CD4-positive, alpha-beta memory T cell (primary cell): ENCODE measurements around the gene SVOP. TPM values are rescaled to one million over a fixed set of nuclear protein-coding genes. Genes with fewer than 3 reads are reported as not detected.
"Not testable (repeated sequence)": the region's sequence is repeated elsewhere in the genome, so short reads cannot be mapped to it uniquely, and the experiment has no call there.

Experiments
- CTCF ChIA-PET: fragments of 350-600 bp; sonication (Branson Sonifier 250); formaldehyde crosslinking; loops from one replicate; lab custom pipeline; 2021; ENCODE audit warnings: inconsistent platforms; ENCODE audit not compliant: partially characterized antibody; lab: Charles Lee
- POLR2A ChIA-PET: fragments of 350-600 bp; sonication (Branson Sonifier 250); formaldehyde crosslinking; loops from one replicate; lab custom pipeline; 2021; ENCODE audit not compliant: partially characterized antibody; lab: Charles Lee
- DNase-seq, 5 donors: peaks; one replicate each; pipeline versions ENCODE4 v3.0.0 to v3.0.0-alpha.2; 2020 to 2022; ENCODE audit warnings: mixed read lengths in 1 of 5
- H3K27ac ChIP-seq: one replicate; pipeline ENCODE4 v1.7.0; 2013; ENCODE audit warnings: low read depth, low read length
- H3K27me3 ChIP-seq: 2 replicates; pipeline ENCODE4 v1.7.0; 2013; ENCODE audit warnings: mild to moderate bottlenecking, low read length, moderate library complexity; ENCODE audit not compliant: insufficient read depth
- H3K36me3 ChIP-seq: 2 replicates; pipeline ENCODE4 v1.7.0; 2013; ENCODE audit warnings: mild to moderate bottlenecking, low read length, moderate library complexity; ENCODE audit not compliant: insufficient read depth
- H3K4me1 ChIP-seq: 2 replicates; pipeline ENCODE4 v1.7.0; 2013; ENCODE audit warnings: mild to moderate bottlenecking, low read length, moderate library complexity; ENCODE audit not compliant: insufficient read depth
- H3K4me3 ChIP-seq, 2 donors: one replicate each; pipeline ENCODE4 v1.7.0; 2013; ENCODE audit warnings: low read length in 2 of 2, mild to moderate bottlenecking in 1 of 2
- H3K9me3 ChIP-seq, 2 donors: one replicate each; pipeline ENCODE4 v1.7.0; 2013; ENCODE audit warnings: low read length in 2 of 2, control low read depth in 1 of 2; ENCODE audit not compliant: control insufficient read depth in 1 of 2
- H3K27ac Mint-ChIP-seq, 7 donors: one replicate each; pipeline ENCODE4 v1.8.0; 2020 to 2021; ENCODE audit warnings: mixed read lengths in 7 of 7, mild to moderate bottlenecking in 6 of 7, inconsistent platforms in 3 of 7, moderate library complexity in 3 of 7
- H3K27me3 Mint-ChIP-seq, 2 donors: one replicate each; pipeline ENCODE4 v1.8.0; 2020 to 2021; ENCODE audit warnings: mixed read lengths in 2 of 2
- H3K36me3 Mint-ChIP-seq, 2 donors: one replicate each; pipeline ENCODE4 v1.8.0; 2020 to 2021; ENCODE audit warnings: mixed read lengths in 2 of 2, inconsistent platforms in 1 of 2, mild to moderate bottlenecking in 1 of 2
- H3K4me1 Mint-ChIP-seq, 4 donors: one replicate each; pipeline ENCODE4 v1.8.0; 2020 to 2021; ENCODE audit warnings: mixed read lengths in 4 of 4, mild to moderate bottlenecking in 1 of 4
- H3K4me3 Mint-ChIP-seq, 8 donors: one replicate each; pipeline ENCODE4 v1.8.0; 2020 to 2021; ENCODE audit warnings: mixed read lengths in 8 of 8, mild to moderate bottlenecking in 7 of 8, moderate library complexity in 6 of 8, inconsistent platforms in 3 of 8
- H3K9me3 Mint-ChIP-seq, 8 donors: one replicate each; pipeline ENCODE4 v1.8.0; 2020 to 2021; ENCODE audit warnings: mixed read lengths in 8 of 8, mild to moderate bottlenecking in 5 of 8, inconsistent platforms in 3 of 8, moderate library complexity in 1 of 8
- intact Hi-C: fragments of 100-400 bp; cut with micrococcal nuclease; formaldehyde crosslinking; loops from one replicate; pipeline ENCODE4 v1.15.1; 2023
- polyA plus RNA-seq, 2 donors: library from polyadenylated mRNA; unstranded; fragments of 300-500 nt; fragmentation: Illumina TruSeq; gene quantifications; one replicate each; pipeline ENCODE4 v1.2.3, GENCODE V29; 2021
- total RNA-seq, 2 experiments: library from RNA; stranded (reverse); gene quantifications; one replicate each; pipeline ENCODE4 v1.2.3, GENCODE V29; 2021

SVOP gene
- total and polyA plus RNA-seq, 4 experiments from 2014 or later = not detected

DNA sequence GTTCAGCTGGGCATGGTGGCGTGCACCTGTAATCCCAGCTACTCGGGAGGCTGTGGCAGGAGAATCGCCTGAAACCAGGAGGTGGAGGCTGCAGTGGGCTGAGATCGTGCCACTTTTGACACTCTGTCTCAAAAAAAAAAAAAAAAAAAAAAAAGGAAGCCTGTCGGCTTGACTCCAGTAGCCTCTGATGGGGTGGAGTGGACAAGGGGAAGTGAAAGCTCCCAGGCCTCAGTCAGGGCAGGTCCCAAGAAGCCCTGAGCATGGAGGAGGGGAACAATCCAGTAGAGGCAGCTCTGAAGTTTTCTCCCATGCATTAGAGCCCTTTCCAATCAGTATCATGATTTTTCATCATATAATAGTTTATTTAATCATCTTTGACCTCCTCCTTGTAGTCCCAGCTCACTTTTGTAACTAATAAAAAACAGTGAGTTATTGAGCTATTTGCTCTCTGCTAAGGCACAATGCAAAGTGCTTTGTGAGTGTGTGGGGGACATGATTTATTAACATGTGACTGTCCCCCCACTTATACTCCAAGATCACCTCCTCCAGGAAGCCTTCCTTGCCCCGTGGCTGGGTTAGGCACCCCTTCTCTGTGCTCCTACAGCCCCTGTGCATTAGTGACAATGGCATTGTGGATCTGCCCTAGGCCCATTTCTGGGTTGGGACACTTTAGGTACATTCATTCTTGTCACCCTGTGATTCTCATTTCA lies 158.8 kb downstream of the SVOP start:
- H3K27ac Mint-ChIP-seq = peak overlapping the region in 1 of 7 donors; percentile 43
- H3K27me3 ChIP-seq = no peaks in the 10 kb centered on the region
- DNase-seq = no peak
- peaks cover 0 to 2% (median 0%) of the 10 kb centered on the region in 8 donors for H3K9me3 Mint-ChIP-seq
- H3K36me3 ChIP-seq = no peaks in the 10 kb centered on the region
- no peak overlapping the region for H3K4me3 ChIP-seq
- ChIA-PET POLR2A (interaction anchor here (0.8 kb wide), 1 partner anchor 24 kb away, joined by 3 read pairs; no protein-coding TSS in a partner anchor), CTCF (interaction anchor here (0.6 kb wide), 1 partner anchor 12 kb away, joined by 3 read pairs; no protein-coding TSS in a partner anchor)
- no peaks in the 10 kb centered on the region for H3K9me3 ChIP-seq
- H3K27ac ChIP-seq = no peak overlapping the region
- no peak overlapping the region for H3K4me3 Mint-ChIP-seq
- peaks cover 8 to 24% (median 13%) of the 10 kb centered on the region in 4 donors for H3K4me1 Mint-ChIP-seq
- intact Hi-C loops = no loop called here
- H3K4me1 ChIP-seq = peaks cover 23% of the 10 kb centered on the region
- peaks cover 0 to 2% of the 10 kb centered on the region in 2 donors for H3K27me3 Mint-ChIP-seq
- H3K36me3 Mint-ChIP-seq = peaks cover 0 to under 1% of the 10 kb centered on the region in 2 donors

DNA sequence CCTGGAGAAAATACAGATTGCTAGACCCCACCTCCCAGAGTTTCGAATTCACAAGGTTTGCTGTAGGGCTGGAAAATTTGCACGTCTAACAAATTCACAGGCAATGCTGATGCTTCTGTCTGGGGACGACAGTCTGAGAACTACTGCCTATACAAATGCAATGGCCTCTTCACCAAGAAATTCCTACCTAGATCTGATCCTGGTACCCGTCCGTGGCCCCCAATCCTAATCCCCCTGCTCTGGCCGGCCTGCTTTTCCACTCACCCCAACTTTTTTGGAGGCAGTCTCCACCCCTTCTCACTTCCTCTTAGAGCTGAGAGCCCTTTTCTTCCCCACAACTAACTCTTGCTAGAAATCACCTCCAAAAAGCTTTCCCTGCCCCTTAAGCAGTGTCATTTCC lies 160.4 kb downstream of the SVOP start:
- DNase-seq = no peak
- Mint-ChIP-seq H3K4me1 (peaks cover 22 to 40% (median 28%) of the 10 kb centered on the region in 4 donors), H3K4me3 (peak overlapping the region in 2 of 8 donors; percentile 11 to 58), H3K27me3 (peaks cover 0 to 2% of the 10 kb centered on the region in 2 donors), H3K36me3 (peaks cover 0 to 8% of the 10 kb centered on the region in 2 donors), H3K27ac (peak overlapping the region in 1 of 7 donors; percentile 39), H3K9me3 (peaks cover 0 to 2% (median 0%) of the 10 kb centered on the region in 8 donors)
- ChIA-PET CTCF (no interaction called here), POLR2A (interaction anchor here (0.6 kb wide), 1 partner anchor 15 kb away, joined by 4 read pairs; no protein-coding TSS in a partner anchor)
- H3K4me1 ChIP-seq = peaks cover 37% of the 10 kb centered on the region
- H3K27me3 ChIP-seq = no peaks in the 10 kb centered on the region
- intact Hi-C loops = no loop called here
- no peak overlapping the region for H3K27ac ChIP-seq
- H3K9me3 ChIP-seq = no peaks in the 10 kb centered on the region
- H3K4me3 ChIP-seq = no peak overlapping the region
- H3K36me3 ChIP-seq = no peaks in the 10 kb centered on the region

DNA sequence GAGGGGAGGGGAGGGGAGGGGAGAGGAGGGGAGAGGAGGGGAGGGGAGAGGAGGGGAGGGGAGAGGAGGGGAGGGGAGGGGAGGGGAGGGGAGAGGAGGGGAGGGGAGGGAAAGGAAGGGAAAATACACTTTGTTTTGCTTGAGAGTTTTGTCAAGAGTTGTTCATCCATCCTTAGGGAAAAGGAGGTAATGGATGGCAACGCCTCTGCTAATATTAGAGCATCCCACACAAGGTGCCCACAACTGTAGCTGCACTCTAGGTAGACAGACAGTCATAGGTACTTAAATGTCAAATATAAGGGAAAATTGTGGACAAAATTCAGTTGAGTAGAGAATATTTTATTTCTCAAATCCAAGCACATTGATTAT lies 161.0 kb downstream of the SVOP start:
- Histone ChIP-seq H3K4me1 (peaks cover 38% of the 10 kb centered on the region), H3K9me3 (no peaks in the 10 kb centered on the region), H3K4me3 (no peak overlapping the region), H3K36me3 (no peaks in the 10 kb centered on the region), H3K27me3 (no peaks in the 10 kb centered on the region), H3K27ac (no peak overlapping the region)
- intact Hi-C loops = loop anchor here (5.0 to 10.0 kb wide), 6 partner anchors 53 to 1495 kb away; partner anchors contain the start of genes KCTD10, MMAB, MVK and PRDM4
- H3K4me3 Mint-ChIP-seq = no peak overlapping the region
- no peak overlapping the region for H3K27ac Mint-ChIP-seq
- H3K4me1 Mint-ChIP-seq = peaks cover 25 to 46% (median 33%) of the 10 kb centered on the region in 4 donors
- CTCF ChIA-PET = no interaction called here
- POLR2A ChIA-PET = interaction anchor here (0.6 to 3.3 kb wide), 5 partner anchors 16 to 298 kb away, joined by 3 to 41 read pairs (median 8); partner anchors contain the start of genes ISCU and SELPLG
- peaks cover 0 to 2% of the 10 kb centered on the region in 2 donors for H3K27me3 Mint-ChIP-seq
- H3K9me3 Mint-ChIP-seq = peaks cover 0 to 2% (median 0%) of the 10 kb centered on the region in 8 donors
- peaks cover 0 to 11% of the 10 kb centered on the region in 2 donors for H3K36me3 Mint-ChIP-seq
- DNase-seq = no peak

DNA sequence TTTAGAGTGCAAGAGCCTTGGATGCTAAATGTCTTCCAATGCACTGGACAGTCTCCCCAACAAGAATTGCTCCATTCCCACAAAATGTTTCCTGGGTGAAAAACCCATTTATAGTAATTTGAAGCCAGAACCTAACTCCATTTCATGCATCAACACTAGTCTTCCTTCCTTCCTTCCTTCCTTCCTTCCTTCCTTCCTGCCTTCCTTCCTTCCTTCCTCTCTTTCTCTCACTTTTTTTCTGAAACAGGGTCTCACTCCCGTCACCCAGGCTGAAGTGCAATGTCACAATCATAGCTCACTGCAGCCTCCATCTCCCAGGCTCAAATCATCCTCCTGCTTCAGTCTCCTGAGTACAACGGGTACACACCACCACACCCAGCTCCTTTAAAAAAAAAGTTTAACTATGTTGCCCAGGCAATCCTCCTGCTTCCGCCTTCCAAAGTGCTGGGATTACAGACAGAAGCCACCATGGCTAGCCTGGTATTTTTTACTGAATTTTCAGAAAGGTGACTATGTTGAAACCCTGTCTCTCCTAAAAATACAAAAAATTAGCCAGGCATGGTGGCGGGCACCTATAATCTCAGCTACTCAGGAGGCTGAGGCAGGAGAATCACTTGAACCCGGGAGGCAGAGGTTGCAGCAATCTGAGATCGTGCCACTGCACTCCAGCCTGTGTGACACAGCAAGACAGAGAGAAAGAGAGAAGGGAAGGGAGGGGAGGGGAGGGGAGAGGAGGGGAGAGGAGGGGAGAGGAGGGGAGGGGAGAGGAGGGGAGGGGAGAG lies 161.5 kb downstream of the SVOP start:
- not testable (repeated sequence) for H3K27ac ChIP-seq, H3K36me3 ChIP-seq, H3K9me3 Mint-ChIP-seq, H3K4me3 ChIP-seq, H3K9me3 ChIP-seq, DNase-seq, H3K27me3 ChIP-seq, H3K27me3 Mint-ChIP-seq
- CTCF ChIA-PET = interaction anchor here (1.8 kb wide), 1 partner anchor 25 kb away, joined by 4 read pairs; no protein-coding TSS in a partner anchor
- peaks cover 0 to 11% of the 10 kb centered on the region in 2 donors for H3K36me3 Mint-ChIP-seq
- peak overlapping the region; percentile 77 to 91 (median 88) for H3K4me3 Mint-ChIP-seq
- peaks cover 28 to 46% (median 36%) of the 10 kb centered on the region in 4 donors for H3K4me1 Mint-ChIP-seq
- peaks cover 38% of the 10 kb centered on the region for H3K4me1 ChIP-seq
- H3K27ac Mint-ChIP-seq = peak overlapping the region; percentile 39 to 93 (median 83)
- POLR2A ChIA-PET = interaction anchor here (0.7 to 3.3 kb wide), 4 partner anchors 20 to 297 kb away, joined by 3 to 41 read pairs (median 14); partner anchors contain the start of genes ISCU and SELPLG
- intact Hi-C loops = loop anchor here (5.0 to 10.0 kb wide), 6 partner anchors 52 to 1495 kb away; partner anchors contain the start of genes KCTD10, MMAB, MVK and PRDM4

DNA sequence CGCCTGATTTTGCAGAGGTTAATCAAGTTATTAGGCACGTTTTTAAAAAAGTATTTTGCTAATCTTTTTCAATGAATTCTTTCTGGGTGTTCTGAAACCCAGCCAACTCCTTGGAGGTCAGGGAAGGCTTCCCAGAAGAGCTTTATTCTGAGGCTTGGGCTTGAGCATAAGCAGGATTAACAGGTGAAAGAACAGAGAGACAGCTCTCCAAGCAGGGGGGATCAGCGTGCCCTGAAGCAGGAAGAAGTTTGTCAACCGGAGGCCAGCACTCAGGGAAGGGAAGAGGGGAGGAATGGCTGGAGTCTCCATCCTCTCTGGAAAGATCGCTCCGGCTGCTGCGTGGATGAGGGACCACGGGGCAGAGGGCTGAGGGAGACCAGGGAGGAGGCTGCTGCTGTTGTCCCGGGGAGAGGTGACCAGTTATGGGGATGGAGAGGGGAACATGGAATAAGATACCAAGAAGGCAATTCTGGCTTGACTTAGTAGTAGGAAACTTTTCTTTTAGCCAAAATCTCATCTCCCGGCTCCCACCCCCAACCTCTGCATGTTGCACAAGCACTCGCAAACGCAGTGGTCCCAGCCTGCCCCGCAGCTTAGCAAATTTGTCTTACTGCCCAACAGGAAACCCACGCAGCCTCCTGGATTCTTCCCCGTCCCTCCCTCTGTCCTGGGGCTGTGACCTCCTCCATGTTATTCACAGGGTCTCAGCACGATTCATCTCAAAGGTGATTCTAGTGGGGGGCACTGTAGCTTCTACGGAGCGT lies 162.4 kb downstream of the SVOP start:
- no peak for DNase-seq
- POLR2A ChIA-PET = interaction anchor here (1.6 to 3.3 kb wide), 5 partner anchors 19 to 298 kb away, joined by 4 to 41 read pairs (median 11); partner anchors contain the start of genes SART3 and SELPLG
- H3K27ac Mint-ChIP-seq = peak overlapping the region; percentile 83 to 94 (median 93)

More for the DNA sequence above, 162.4 kb downstream of the SVOP start:
- no peaks in the 10 kb centered on the region for H3K27me3 ChIP-seq
- Mint-ChIP-seq H3K9me3 (peaks cover 0 to 2% (median 0%) of the 10 kb centered on the region in 8 donors), H3K4me3 (peak overlapping the region; percentile 79 to 91 (median 88)), H3K4me1 (peaks cover 30 to 46% (median 40%) of the 10 kb centered on the region in 4 donors), H3K36me3 (peaks cover 0 to 14% of the 10 kb centered on the region in 2 donors), H3K27me3 (peaks cover 0 to 2% of the 10 kb centered on the region in 2 donors)
- intact Hi-C loops = loop anchor here (5.0 to 10.0 kb wide), 6 partner anchors 51 to 1494 kb away; partner anchors contain the start of genes KCTD10, MMAB, MVK and PRDM4
- peak overlapping the region; percentile 42 to 66 for H3K4me3 ChIP-seq
- peak overlapping the region; percentile 69 for H3K27ac ChIP-seq
- H3K4me1 ChIP-seq = peaks cover 38% of the 10 kb centered on the region
- H3K9me3 ChIP-seq = no peaks in the 10 kb centered on the region
- CTCF ChIA-PET = interaction anchor here (1.8 to 1.9 kb wide), 2 partner anchors 20 to 26 kb away, joined by 4 to 6 read pairs; no protein-coding TSS in a partner anchor
- no peaks in the 10 kb centered on the region for H3K36me3 ChIP-seq
